Colonic mucosa (tissue), 4 donors: ENCODE data around the gene POLR3G. TPM values are rescaled to one million over a fixed set of nuclear protein-coding genes. Genes with fewer than 3 reads are reported as not detected.

Experiments used
- DNase-seq: peaks from one replicate; pipeline ENCODE4 v3.0.0-alpha.2; 2020
- H3K27ac ChIP-seq: fragments of 200-600 bp; one replicate; pipeline ENCODE4 v1.8.0; 2021
- H3K27me3 ChIP-seq: fragments of 200-600 bp; one replicate; pipeline ENCODE4 v1.8.0; 2021
- H3K36me3 ChIP-seq: fragments of 200-600 bp; one replicate; pipeline ENCODE4 v1.8.0; 2021
- H3K4me1 ChIP-seq: fragments of 200-600 bp; one replicate; pipeline ENCODE4 v1.8.0; 2021; ENCODE audit warnings: mild to moderate bottlenecking
- H3K4me3 ChIP-seq: fragments of 200-600 bp; one replicate; pipeline ENCODE4 v1.8.0; 2021
- H3K9ac ChIP-seq, 2 donors: one replicate each; pipeline ENCODE4 v1.7.0; 2013; ENCODE audit warnings: control low read depth in 2 of 2, low read depth in 2 of 2, low read length in 2 of 2
- H3K9me3 ChIP-seq: fragments of 200-600 bp; one replicate; pipeline ENCODE4 v1.8.0; 2021
- intact Hi-C: fragments of 100-400 bp; cut with DNase I; formaldehyde crosslinking; loops from one replicate; pipeline ENCODE4 v1.14.1; 2022
- total RNA-seq, 2 donors: library from RNA; stranded (reverse); fragmentation: NEBNext Ultra II Directional in 1 of 2; extraction: Animal tissue kit (Norgen Biotek cat#: 25700) in 1 of 2; gene quantifications; one replicate each; pipeline ENCODE4 v1.2.1, GENCODE V29; 2021
- TF ChIP-seq, protein P1 (sequence below): fragments of 200-600 bp; IDR thresholded peaks from one replicate; pipeline ENCODE4 v1.8.0; 2022; ENCODE audit warnings: antibody characterized with exemption, mild to moderate bottlenecking
- donor health status: healthy.
- donor health status: DM: no; HTN: no; CAD: no.
- donor health status: DM: no; HTN: no; CAD: no.

Gene POLR3G
- total RNA-seq, 2 donors from 2014 or later: 1.7 to 4.0 TPM

DNA sequence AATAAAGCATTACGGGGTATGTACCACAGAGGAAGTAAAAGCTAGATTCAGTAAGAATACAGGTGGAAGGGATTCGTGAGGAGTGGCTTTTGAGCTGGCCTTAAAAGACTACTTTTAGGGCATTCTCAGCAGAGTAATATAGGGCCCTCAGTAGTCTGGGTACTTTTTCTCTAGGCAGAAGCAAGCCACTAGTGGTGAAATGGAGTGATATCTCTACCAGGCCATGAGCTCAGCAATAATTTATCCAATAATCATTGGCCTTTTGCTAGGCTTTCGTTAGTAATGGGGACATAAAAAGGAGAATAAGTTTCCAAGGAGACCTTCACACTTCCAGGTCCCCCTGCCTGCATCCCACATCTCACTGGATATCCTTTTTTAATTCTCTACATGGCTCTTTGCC is 1.7 kb downstream of the POLR3G start:
- H3K9ac ChIP-seq: no peak overlapping the region
- intact Hi-C loops: loop anchor here (5.0 kb wide), 1 partner anchor 64 kb away; no protein-coding TSS in a partner anchor
- no peaks in the 10 kb centered on the region for H3K27me3 ChIP-seq
- no peaks in the 10 kb centered on the region for H3K9me3 ChIP-seq
- no peaks in the 10 kb centered on the region for H3K4me1 ChIP-seq
- no peak for DNase-seq
- TF ChIP-seq, protein P1, sequence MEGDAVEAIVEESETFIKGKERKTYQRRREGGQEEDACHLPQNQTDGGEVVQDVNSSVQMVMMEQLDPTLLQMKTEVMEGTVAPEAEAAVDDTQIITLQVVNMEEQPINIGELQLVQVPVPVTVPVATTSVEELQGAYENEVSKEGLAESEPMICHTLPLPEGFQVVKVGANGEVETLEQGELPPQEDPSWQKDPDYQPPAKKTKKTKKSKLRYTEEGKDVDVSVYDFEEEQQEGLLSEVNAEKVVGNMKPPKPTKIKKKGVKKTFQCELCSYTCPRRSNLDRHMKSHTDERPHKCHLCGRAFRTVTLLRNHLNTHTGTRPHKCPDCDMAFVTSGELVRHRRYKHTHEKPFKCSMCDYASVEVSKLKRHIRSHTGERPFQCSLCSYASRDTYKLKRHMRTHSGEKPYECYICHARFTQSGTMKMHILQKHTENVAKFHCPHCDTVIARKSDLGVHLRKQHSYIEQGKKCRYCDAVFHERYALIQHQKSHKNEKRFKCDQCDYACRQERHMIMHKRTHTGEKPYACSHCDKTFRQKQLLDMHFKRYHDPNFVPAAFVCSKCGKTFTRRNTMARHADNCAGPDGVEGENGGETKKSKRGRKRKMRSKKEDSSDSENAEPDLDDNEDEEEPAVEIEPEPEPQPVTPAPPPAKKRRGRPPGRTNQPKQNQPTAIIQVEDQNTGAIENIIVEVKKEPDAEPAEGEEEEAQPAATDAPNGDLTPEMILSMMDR: no peak
- no peak overlapping the region for H3K27ac ChIP-seq
- no peaks in the 10 kb centered on the region for H3K36me3 ChIP-seq
- no peak overlapping the region for H3K4me3 ChIP-seq

DNA sequence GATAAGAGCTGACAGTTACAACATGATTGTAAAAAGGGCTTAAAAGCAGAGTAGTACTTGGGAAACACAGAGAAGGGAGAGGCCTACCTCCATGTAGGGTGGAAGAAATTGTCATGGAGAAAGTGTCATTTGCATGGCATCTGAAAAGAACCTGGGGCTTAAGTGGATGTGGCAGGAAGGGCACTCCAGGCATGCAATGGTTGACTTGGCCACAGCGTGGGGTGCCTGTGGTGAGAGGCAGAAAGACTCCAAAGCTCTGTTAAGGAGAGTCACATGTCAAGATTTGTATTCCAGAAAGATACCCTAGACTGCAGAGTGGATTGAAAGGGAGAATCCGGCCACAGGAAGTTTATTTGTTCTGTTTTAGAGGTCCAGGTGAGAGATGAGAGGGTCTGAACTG is 2.4 kb downstream of the POLR3G start:
- intact Hi-C loops: loop anchor here (5.0 kb wide), 1 partner anchor 65 kb away; no protein-coding TSS in a partner anchor
- Histone ChIP-seq H3K4me3 (no peak overlapping the region), H3K36me3 (no peaks in the 10 kb centered on the region), H3K9me3 (no peaks in the 10 kb centered on the region), H3K27ac (no peak overlapping the region), H3K9ac (no peak overlapping the region), H3K4me1 (no peaks in the 10 kb centered on the region), H3K27me3 (no peaks in the 10 kb centered on the region)
- TF ChIP-seq, protein P1: no peak
- no peak for DNase-seq

DNA sequence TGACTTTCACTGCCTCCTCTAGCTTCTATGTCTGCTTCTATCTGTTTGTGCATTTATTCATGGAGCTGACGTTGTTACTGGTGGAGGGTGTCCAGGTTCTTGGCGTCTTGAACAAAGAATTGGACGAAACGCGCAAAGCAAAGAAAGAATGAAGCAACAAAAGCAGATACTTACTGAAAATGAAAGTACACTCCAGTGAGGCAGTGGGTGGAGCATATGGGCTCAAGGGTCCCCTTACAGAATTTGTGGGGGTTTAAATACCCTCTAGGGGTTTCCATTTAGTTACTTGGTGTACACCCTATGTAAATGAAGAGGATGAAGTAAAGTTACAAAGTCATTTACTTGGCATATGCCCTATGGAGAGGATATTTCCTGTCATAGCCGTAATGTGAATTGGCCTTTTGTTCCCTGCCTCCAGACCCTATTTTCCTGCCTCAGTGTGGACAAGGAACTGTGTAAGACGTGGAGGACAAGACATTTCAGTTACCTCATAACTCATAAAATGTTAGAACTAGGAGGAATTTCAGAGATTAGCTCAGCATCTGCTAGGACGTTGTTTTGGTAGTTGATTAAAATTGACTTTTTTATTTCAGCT is 3.1 kb downstream of the POLR3G start:
- Histone ChIP-seq H3K4me1 (no peaks in the 10 kb centered on the region), H3K36me3 (no peaks in the 10 kb centered on the region), H3K27ac (no peak overlapping the region), H3K27me3 (no peaks in the 10 kb centered on the region), H3K9me3 (no peaks in the 10 kb centered on the region), H3K9ac (no peak overlapping the region), H3K4me3 (no peak overlapping the region)
- TF ChIP-seq, protein P1: no peak
- no peak for DNase-seq
- intact Hi-C loops: loop anchor here (5.0 kb wide), 1 partner anchor 65 kb away; no protein-coding TSS in a partner anchor

DNA sequence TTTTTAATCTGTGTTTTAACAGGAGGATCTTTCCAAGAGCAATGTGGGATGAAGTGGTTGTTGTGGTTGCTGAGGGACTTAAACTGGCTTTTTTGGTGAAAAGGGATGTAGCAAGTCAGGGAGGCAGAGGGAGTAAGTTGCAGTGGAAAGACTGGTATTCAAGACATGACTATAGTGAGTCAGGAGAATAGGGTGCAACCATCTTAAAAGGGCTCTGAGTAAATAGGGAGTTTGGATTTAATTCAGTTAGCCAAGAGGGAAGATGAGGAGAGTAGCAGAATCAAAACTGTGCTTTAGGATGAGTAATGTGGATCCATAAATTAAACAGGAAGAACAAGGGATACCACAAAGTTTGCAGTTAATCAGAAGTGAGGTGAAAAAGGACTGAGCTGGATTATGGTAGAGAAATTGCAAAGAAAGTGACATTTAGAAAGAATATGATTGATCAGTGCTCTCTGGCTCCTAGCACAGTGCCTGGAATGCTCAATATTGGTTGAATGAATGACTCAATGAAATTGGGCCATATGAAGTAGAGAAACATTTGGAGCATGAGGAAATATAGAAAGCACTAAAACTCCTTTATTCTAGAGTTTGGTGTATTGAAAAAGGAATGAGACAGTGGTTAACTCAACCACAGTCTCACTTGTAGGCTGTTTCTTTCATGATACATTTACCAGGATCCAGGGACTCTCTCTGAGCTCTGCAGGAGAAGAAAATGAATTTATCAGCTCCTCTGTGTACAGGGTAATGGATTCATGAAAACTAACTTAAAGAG is 5.1 kb downstream of the POLR3G start:
- Histone ChIP-seq H3K4me3 (no peak overlapping the region), H3K36me3 (no peaks in the 10 kb centered on the region), H3K27ac (no peak overlapping the region), H3K4me1 (no peaks in the 10 kb centered on the region), H3K9ac (no peak overlapping the region), H3K9me3 (no peaks in the 10 kb centered on the region), H3K27me3 (no peaks in the 10 kb centered on the region)
- DNase-seq: no peak
- intact Hi-C loops: loop anchor here (5.0 kb wide), 1 partner anchor 67 kb away; no protein-coding TSS in a partner anchor
- TF ChIP-seq, protein P1: no peak

DNA sequence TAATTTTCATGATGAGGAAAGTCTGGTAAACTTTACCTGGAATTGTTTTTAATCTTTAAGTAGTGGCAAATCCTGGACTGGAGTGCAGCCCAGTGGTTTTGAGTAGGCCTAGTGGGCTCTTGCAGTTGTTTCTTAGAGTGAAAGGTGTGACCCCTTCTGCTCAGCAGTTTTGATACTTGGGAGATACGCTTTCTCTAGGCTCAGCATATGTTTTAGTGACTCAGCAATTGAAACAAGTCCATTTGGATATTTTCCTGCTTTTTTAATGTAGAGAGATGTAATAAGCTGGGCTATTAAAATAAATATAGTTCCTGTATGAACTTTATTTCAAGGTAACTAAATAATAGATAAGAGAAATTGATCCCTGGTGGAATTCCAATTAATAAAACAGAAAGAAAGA is 6.0 kb downstream of the POLR3G start:
- intact Hi-C loops: no loop called here
- Histone ChIP-seq H3K4me3 (no peak overlapping the region), H3K27ac (no peak overlapping the region), H3K9ac (no peak overlapping the region), H3K27me3 (no peaks in the 10 kb centered on the region), H3K9me3 (no peaks in the 10 kb centered on the region), H3K36me3 (no peaks in the 10 kb centered on the region), H3K4me1 (no peaks in the 10 kb centered on the region)
- TF ChIP-seq, protein P1: no peak
- no peak for DNase-seq
